GM19438 (cell line): ENCODE results near the gene DNASE1L2.
"Not testable (repeated sequence)": the region's sequence is repeated elsewhere in the genome, so short reads cannot be mapped to it uniquely, and the experiment has no call there.

ENCODE experiments used
- ATAC-seq: cut with Tn5 transposase; IDR thresholded peaks from one replicate; pipeline ENCODE4 v1.9.1; 2021; ENCODE audit warnings: low read depth; ENCODE audit not compliant: unreplicated experiment

DNASE1L2 gene

DNA sequence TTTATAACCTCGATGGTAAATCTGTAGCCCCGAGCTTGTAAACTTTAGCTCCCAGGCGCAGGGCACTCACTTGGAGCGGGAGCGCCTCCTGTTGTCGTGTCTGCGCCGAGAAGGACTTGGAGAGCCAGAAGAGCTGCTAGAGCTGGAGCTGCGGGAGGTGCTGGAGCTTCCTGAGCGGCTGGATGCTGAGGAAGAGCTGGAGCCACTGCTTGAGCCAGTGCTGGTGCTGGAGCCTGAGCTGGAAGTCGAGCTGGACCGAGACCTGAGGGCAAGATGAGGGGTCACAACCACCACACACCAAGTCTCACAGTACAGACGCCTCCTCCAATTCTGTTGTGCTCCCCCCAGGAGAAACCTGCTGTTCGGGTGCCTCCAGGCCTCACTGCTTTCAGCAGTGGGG is 26.8 kb downstream of the DNASE1L2 start:
- not testable (repeated sequence) for ATAC-seq

GRCh38 chr16:2266887-2267286 is 30.6 kb downstream of the DNASE1L2 start:
- not testable (repeated sequence) for ATAC-seq

DNA sequence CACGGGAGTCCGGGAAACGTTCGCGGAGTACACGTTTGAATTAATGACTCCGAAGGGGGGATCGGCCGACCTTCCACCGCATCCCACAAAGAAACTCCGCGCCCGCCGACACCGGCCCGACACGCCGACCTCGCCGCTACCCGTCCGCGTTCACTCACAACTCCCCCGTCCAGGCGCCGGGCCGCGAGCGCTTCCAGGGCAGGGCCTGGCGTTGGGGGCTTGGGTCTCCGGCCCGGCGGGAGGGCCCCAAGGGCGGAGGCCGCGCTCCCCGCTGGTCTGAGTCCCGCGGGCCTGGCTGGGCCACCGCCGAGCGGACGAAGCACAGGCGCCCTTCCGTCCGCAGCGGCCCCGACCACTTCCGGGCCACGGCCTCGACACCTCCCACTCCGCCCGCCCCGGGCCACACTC is 31.3 kb downstream of the DNASE1L2 start:
- peak; percentile 52 for ATAC-seq

GRCh38 chr16:2267913-2268666 is 31.8 kb downstream of the DNASE1L2 start, which contains the start of gene RNPS1:
Gene RNPS1, minus strand, starts transcription at chr16:2268126. Its CDS starts 3,483 bp downstream, at chr16:2264643.
- peak; percentile 80 for ATAC-seq

GRCh38 chr16:2270070-2270462 is 33.8 kb downstream of the DNASE1L2 start:
- ATAC-seq: no peak

DNA sequence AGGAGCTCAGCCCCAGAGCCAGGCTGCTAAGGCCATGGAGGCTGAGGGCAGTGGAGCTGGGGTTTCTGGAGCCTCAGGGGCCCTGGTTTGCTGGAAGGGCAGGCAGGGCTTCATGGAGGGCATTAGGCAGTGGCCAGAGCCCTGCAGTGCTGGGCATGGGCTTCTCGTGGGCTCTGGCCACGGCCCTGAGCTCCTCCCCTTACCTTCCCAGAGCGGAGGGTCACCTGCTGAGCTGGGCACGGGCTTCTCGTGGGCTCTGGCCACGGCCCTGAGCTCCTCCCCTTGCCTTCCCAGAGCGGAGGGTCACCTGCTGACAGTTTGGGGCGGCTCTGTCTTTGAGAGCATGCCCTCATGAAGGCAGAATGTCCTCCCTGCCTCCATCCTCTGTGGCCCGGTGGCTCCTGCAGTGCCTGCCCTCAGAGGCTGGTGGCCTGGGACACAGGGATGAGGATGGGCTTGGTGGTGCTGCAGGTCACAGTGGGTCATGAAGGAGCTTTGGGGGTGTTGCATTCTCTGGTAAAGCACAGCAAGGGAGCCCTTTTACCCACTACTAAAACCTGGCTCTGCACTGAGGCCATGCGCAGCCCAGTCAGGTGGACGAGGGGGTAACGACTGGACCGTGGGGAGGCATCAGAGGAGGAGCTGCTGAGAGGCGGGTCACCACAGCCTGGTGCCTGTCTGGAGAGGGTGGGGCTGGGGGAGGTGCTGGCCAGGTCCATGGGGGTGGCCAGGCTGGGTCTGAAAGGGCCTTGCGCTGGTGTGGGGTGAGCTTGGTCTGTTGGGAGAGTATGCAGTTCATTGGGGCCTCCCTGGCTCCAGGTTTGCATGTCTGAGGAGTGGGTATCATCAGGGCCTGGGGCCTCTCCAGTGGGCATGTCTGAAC is 34.6 kb downstream of the DNASE1L2 start:
- no peak for ATAC-seq

GRCh38 chr16:2271848-2272461 is 35.7 kb downstream of the DNASE1L2 start:
- no peak for ATAC-seq

DNA sequence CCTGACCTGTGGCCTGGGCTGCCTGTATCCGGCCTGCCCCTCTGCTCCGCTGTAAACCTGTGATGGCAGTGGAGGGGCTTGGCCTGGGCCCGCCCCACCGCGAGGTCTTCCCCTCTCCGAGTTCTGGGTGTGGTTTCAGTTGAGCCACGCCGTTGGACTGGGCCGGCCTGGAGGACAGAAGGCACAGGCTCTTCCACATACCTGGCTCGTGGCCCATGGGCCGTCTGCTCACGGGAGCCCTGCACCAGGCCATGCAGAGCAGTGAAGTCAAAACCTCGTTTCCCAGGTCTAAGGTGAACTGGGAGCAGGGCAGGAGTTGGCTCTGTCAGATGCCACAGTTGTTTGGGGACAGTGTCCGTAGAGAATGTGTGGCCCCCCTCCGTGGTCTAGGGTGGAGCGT is 37.2 kb downstream of the DNASE1L2 start:
- ATAC-seq: no peak

GRCh38 chr16:2273931-2274330 is 37.7 kb downstream of the DNASE1L2 start:
- ATAC-seq: no peak

DNA sequence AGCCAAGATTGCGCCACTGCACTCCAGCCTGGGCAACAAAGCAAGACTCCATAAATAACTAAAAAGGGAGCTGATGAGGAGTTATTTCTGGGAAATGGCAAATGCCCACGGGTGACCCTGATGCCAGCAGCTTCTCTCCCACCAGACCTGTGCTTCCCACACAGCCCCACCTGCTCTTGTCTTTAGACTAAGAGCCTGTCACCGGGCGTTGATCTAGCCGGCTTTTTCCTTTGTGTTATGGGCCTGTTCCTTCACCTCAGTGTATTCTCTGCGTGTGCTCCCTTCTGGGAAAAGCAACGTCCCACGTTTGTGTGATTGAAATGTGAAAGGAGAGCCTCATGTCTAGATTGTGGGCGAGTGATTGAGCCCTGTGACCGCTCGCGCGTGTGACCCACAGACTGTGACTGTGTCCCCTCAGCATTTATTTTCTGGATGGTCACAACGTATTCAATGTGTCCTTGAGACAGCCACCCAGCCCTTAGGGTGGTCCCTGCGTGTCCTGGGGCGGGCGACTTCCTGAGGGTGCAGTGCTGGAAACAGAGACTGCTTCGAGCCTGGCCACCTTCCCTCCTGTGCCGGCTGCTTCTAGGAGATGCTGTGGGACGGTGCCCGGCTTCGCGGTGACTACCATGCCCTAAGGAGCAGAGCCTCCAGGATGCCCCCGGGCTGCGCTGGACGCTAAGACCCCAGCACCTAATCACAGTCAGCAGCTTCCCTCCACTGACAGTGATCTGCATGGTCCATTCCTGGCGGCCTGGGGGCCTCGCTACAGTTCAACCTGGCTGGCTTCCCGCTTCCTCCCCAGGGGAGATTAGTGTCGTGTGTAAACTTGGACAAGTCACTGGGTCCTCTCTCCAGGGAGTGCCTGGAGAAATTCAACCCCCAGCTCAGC is 39.5 kb downstream of the DNASE1L2 start:
- no peak for ATAC-seq

GRCh38 chr16:2276368-2277195 is 40.3 kb downstream of the DNASE1L2 start:
- no peak for ATAC-seq

GRCh38 chr16:2277466-2278271 is 41.4 kb downstream of the DNASE1L2 start:
- ATAC-seq: no peak

GRCh38 chr16:2278272-2278608 is 42.0 kb downstream of the DNASE1L2 start:
- ATAC-seq: no peak

GRCh38 chr16:2278956-2279800 is 42.9 kb downstream of the DNASE1L2 start:
- no peak for ATAC-seq

- no peak for ATAC-seq
Observed at GRCh38 chr16:2280461-2280860, 44.2 kb downstream of the DNASE1L2 start.

DNA sequence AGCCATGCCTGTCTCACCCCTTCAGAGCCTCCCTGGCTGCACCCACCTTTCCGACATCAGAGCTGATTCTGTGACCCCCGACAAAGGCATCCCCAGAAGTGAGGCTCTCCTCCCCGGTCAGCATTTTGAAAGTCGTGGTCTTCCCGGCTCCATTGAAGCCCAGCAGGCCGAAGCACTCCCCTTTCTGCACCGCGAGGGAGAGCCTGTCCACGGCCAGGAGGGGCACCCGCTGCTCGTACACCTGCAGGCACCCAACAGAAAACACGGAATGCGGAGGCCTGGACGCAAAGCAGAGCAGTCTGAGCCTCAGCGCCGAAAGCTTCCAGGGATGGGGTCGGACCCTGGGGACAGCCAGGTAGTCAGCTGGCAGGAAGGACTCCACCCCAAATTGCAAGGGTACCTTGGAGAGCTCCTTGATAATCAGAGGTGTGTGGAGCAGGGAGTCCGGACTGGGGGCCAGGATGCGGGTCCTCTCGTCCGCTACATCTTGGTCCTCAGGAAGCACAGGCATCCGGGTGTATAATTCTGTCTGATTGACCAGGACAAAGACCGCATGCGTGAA is 44.8 kb downstream of the DNASE1L2 start:
- ATAC-seq: no peak

- ATAC-seq: no peak
Observed at GRCh38 chr16:2282262-2282661, 46.0 kb downstream of the DNASE1L2 start.
